Measurements from ENCODE around the gene RPS18. TPM values are rescaled to one million over a fixed set of nuclear protein-coding genes. Genes with fewer than 3 reads are reported as not detected.

Gene RPS18
- total RNA-seq, 1 experiment from 2014 or later, result 3,216 TPM

GRCh38 chr6:33273129-33273923 is 1.5 kb downstream of the RPS18 start:
- no peak overlapping the region for H2BK12ac ChIP-seq (ENCODE audit: insufficient read length, low read depth, low read length)
- H3K56ac ChIP-seq (ENCODE audit: insufficient read length, low read depth, low read length), result no peak overlapping the region
- H3K9me3 Mint-ChIP-seq, result no peaks in the 10 kb centered on the region; a peak in 1 of 5 replicates
- H3K36me3 Mint-ChIP-seq (ENCODE audit: insufficient read depth in 1 of 3, low read depth in 3 of 3), result peaks cover 36 to 62% (median 60%) of the 10 kb centered on the region in 3 experiments
- no peaks in the 10 kb centered on the region; the same call in 1 of the 2 replicates for H3K4me1 ChIP-seq (ENCODE audit: insufficient read depth, low read length)
- no peak overlapping the region for H4K8ac ChIP-seq (replicated peaks; ENCODE audit: insufficient read length, low read depth, low read length)
- no peak overlapping the region for H3K18ac ChIP-seq (ENCODE audit: insufficient read length, low read depth, low read length)
- H3K4me1 Mint-ChIP-seq, result peaks cover 35 to 51% of the 10 kb centered on the region in 2 experiments
- H3K79me2 ChIP-seq (ENCODE audit: insufficient read depth, low read length), result peaks cover 23% of the 10 kb centered on the region; the same call in 1 of the 2 replicates
- H3K9me3 ChIP-seq (ENCODE audit: control insufficient read depth, low read depth, low read length), result no peaks in the 10 kb centered on the region
- no peaks in the 10 kb centered on the region for H4K20me1 ChIP-seq (ENCODE audit: control insufficient read depth, insufficient read depth, insufficient read length)
- H3K23me2 ChIP-seq (ENCODE audit: insufficient read length, low read depth, low read length, poor library complexity, severe bottlenecking), result peaks cover 13% of the 10 kb centered on the region
- no peaks in the 10 kb centered on the region for H3K27me3 ChIP-seq (ENCODE audit: insufficient read depth, low read length)
- peak overlapping the region; percentile 59 for H3K27ac ChIP-seq (ENCODE audit: insufficient read length, low read depth, low read length)
- peak overlapping the region; percentile 93 to 100 (median 100); a peak in 5 of 7 replicates for H3K27ac Mint-ChIP-seq
- peak overlapping the region; percentile 86 for H3K4me2 ChIP-seq (ENCODE audit: insufficient read depth, insufficient read length, low read length)
- H2AFZ ChIP-seq (ENCODE audit: low read length), result no peak overlapping the region
- no peak overlapping the region for H3K4ac ChIP-seq (ENCODE audit: low read depth, low read length)
- no peaks in the 10 kb centered on the region for H3K79me1 ChIP-seq (ENCODE audit: insufficient read depth, low read depth, low read length, poor library complexity, severe bottlenecking)
- no peak overlapping the region for H2BK120ac ChIP-seq (ENCODE audit: low read depth, low read length, poor library complexity, severe bottlenecking)
- H2AK5ac ChIP-seq (ENCODE audit: insufficient read length, low read length), result no peak overlapping the region
- no peak overlapping the region for H2BK20ac ChIP-seq (ENCODE audit: low read depth, low read length, poor library complexity, severe bottlenecking)
- no peak overlapping the region for H4K91ac ChIP-seq (ENCODE audit: insufficient read length, low read depth, low read length)
- TF ChIP-seq, protein P1, sequence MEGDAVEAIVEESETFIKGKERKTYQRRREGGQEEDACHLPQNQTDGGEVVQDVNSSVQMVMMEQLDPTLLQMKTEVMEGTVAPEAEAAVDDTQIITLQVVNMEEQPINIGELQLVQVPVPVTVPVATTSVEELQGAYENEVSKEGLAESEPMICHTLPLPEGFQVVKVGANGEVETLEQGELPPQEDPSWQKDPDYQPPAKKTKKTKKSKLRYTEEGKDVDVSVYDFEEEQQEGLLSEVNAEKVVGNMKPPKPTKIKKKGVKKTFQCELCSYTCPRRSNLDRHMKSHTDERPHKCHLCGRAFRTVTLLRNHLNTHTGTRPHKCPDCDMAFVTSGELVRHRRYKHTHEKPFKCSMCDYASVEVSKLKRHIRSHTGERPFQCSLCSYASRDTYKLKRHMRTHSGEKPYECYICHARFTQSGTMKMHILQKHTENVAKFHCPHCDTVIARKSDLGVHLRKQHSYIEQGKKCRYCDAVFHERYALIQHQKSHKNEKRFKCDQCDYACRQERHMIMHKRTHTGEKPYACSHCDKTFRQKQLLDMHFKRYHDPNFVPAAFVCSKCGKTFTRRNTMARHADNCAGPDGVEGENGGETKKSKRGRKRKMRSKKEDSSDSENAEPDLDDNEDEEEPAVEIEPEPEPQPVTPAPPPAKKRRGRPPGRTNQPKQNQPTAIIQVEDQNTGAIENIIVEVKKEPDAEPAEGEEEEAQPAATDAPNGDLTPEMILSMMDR (conservative IDR thresholded peaks at IDR 0.05), result no peak
- no peaks in the 10 kb centered on the region; the same call in 1 of the 2 replicates for H3K27me3 Mint-ChIP-seq (ENCODE audit: low read depth)
- no peak overlapping the region for H3K14ac ChIP-seq (ENCODE audit: insufficient read depth, low read length)
- no peak for DNase-seq
- no CpG with 5 or more reads among the region's 11 CpGs for WGBS (ENCODE audit: extremely low coverage, insufficient read length, low lambda C conversion rate)
- peak overlapping the region; percentile 89 to 94 for H3K4me3 Mint-ChIP-seq
- H3K9ac ChIP-seq (ENCODE audit: extremely low read depth, insufficient read length, low read length), result peak overlapping the region; percentile 99
- H3K23ac ChIP-seq (ENCODE audit: insufficient read length, low read depth, low read length), result no peak overlapping the region
- no peak overlapping the region for H4K5ac ChIP-seq (ENCODE audit: insufficient read length, low read depth, low read length)
- no peak overlapping the region for H3T11ph ChIP-seq (ENCODE audit: low read length)
- no peak overlapping the region for H2BK15ac ChIP-seq (ENCODE audit: low read depth, low read length)
- no peak overlapping the region for H2BK5ac ChIP-seq (ENCODE audit: insufficient read length, low read length)

All from H9 (cell line).